Vagina (tissue), 2 donors: Measurements from ENCODE around the gene PPP3CA. TPM values are rescaled to one million over a fixed set of nuclear protein-coding genes. Genes with fewer than 3 reads are reported as not detected.
A peak's percentile ranks its signal among the peaks of the same experiment; 100 is the strongest.

Experiments used
- DNase-seq, 2 donors: peaks; one replicate each; pipeline ENCODE4 v3.0.0-alpha.2; 2017; ENCODE audit errors: extremely low spot score in 2 of 2
- H3K27ac ChIP-seq: fragments of 200-600 bp; sonication (generic); one replicate; pipeline ENCODE4 v1.5.1; 2019
- H3K27me3 ChIP-seq: fragments of 200-600 bp; sonication (generic); one replicate; pipeline ENCODE4 v1.5.1; 2019
- H3K36me3 ChIP-seq, 2 donors: fragments of 200-600 bp; sonication (generic); one replicate each; pipeline ENCODE4 v1.5.1; 2017 to 2019
- H3K4me1 ChIP-seq: fragments of 200-600 bp; sonication (generic); one replicate; pipeline ENCODE4 v1.5.1; 2019
- H3K4me3 ChIP-seq, 2 donors: fragments of 200-600 bp; sonication (generic); 1 replicate in 1 of 2; 2 replicates in 1 of 2; pipeline ENCODE4 v1.5.1; 2016 to 2019
- H3K9me3 ChIP-seq: fragments of 200-600 bp; sonication (generic); one replicate; pipeline ENCODE4 v1.5.1; 2019
- CTCF ChIP-seq, 3 experiments: fragments of 450-650 bp in 2 of 3; fragments of 200-600 bp in 1 of 3; sonication (generic) in 1 of 3; IDR thresholded peaks; one replicate each; pipeline ENCODE4 v1.5.1; 2017 to 2019; ENCODE audit warnings: antibody characterized with exemption in 3 of 3, mild to moderate bottlenecking in 2 of 3, moderate library complexity in 2 of 3
- POLR2A ChIP-seq, 2 donors: fragments of 450-650 bp; IDR thresholded peaks; one replicate each; pipeline ENCODE4 v1.6.1; 2017; ENCODE audit warnings: antibody characterized with exemption in 2 of 2, mild to moderate bottlenecking in 2 of 2, moderate library complexity in 2 of 2
- POLR2AphosphoS5 ChIP-seq, 2 donors: sonication (generic); formaldehyde crosslinking; IDR thresholded peaks; one replicate each; pipeline ENCODE4 v1.9.0; 2017; ENCODE audit warnings: antibody characterized with exemption in 2 of 2, mild to moderate bottlenecking in 2 of 2, low read depth in 1 of 2; ENCODE audit not compliant: insufficient read depth in 1 of 2
- intact Hi-C: fragments of 100-400 bp; cut with DNase I; formaldehyde crosslinking; loops from one replicate; pipeline ENCODE4 v1.15.1; 2023
- total RNA-seq: library from RNA; depleted of rRNA; stranded (reverse); fragments of >200 nt; gene quantifications from one replicate; pipeline ENCODE4 v1.2.3, GENCODE V29; 2016

Gene PPP3CA
- total RNA-seq, 1 donor from 2014 or later: 45.9 TPM

GRCh38 chr4:101169044-101170014, 178.0 kb downstream of the PPP3CA start:
- Histone ChIP-seq H3K4me1 (peaks cover 18% of the 10 kb centered on the region), H3K27me3 (no peaks in the 10 kb centered on the region), H3K27ac (no peak overlapping the region), H3K36me3 (no peaks in the 10 kb centered on the region), H3K4me3 (no peak overlapping the region), H3K9me3 (no peaks in the 10 kb centered on the region)
- intact Hi-C loops: no loop called here
- TF ChIP-seq POLR2A (IDR thresholded peaks at IDR 0.05): no peak
- peak; percentile 33 to 45 (median 36) for TF ChIP-seq CTCF (IDR thresholded peaks at IDR 0.05)
- TF ChIP-seq POLR2AphosphoS5 (IDR thresholded peaks at IDR 0.05; ENCODE audit: insufficient read depth in 1 of 2, low read depth in 1 of 2): no peak
- DNase-seq: no peak

- Histone ChIP-seq H3K4me3 (no peak overlapping the region), H3K9me3 (no peaks in the 10 kb centered on the region), H3K27me3 (no peaks in the 10 kb centered on the region), H3K36me3 (no peaks in the 10 kb centered on the region), H3K27ac (peak overlapping the region; percentile 11), H3K4me1 (peaks cover 38% of the 10 kb centered on the region)
- intact Hi-C loops: no loop called here
- no peak for DNase-seq
- TF ChIP-seq CTCF (IDR thresholded peaks at IDR 0.05) (no peak), POLR2AphosphoS5 (IDR thresholded peaks at IDR 0.05; ENCODE audit: insufficient read depth in 1 of 2, low read depth in 1 of 2) (no peak), POLR2A (IDR thresholded peaks at IDR 0.05) (no peak)
Observed at GRCh38 chr4:101163936-101164335, 183.4 kb downstream of the PPP3CA start.

- no peak overlapping the region for H3K4me3 ChIP-seq
- no peaks in the 10 kb centered on the region for H3K9me3 ChIP-seq
- no peak for TF ChIP-seq POLR2AphosphoS5 (IDR thresholded peaks at IDR 0.05; ENCODE audit: insufficient read depth in 1 of 2, low read depth in 1 of 2)
- TF ChIP-seq CTCF (IDR thresholded peaks at IDR 0.05): no peak
- TF ChIP-seq POLR2A (IDR thresholded peaks at IDR 0.05): no peak
- H3K4me1 ChIP-seq: peaks cover 45% of the 10 kb centered on the region
- DNase-seq: no peak
- no peaks in the 10 kb centered on the region for H3K36me3 ChIP-seq
- no peaks in the 10 kb centered on the region for H3K27me3 ChIP-seq
- no peak overlapping the region for H3K27ac ChIP-seq
- intact Hi-C loops: no loop called here
Observed at GRCh38 chr4:101162990-101163380, 184.3 kb downstream of the PPP3CA start.

- peaks cover 54% of the 10 kb centered on the region for H3K4me1 ChIP-seq
- H3K36me3 ChIP-seq: no peaks in the 10 kb centered on the region
- intact Hi-C loops: no loop called here
- DNase-seq: no peak
- H3K27ac ChIP-seq: no peak overlapping the region
- H3K27me3 ChIP-seq: no peaks in the 10 kb centered on the region
- TF ChIP-seq POLR2AphosphoS5 (IDR thresholded peaks at IDR 0.05; ENCODE audit: insufficient read depth in 1 of 2, low read depth in 1 of 2) (peak in 1 of 2 donors; percentile 13), POLR2A (IDR thresholded peaks at IDR 0.05) (no peak)
- H3K9me3 ChIP-seq: no peaks in the 10 kb centered on the region
- H3K4me3 ChIP-seq: no peak overlapping the region
Observed at GRCh38 chr4:101160792-101161592, 186.3 kb downstream of the PPP3CA start.

GRCh38 chr4:101158507-101158906, 188.8 kb downstream of the PPP3CA start:
- no peak for TF ChIP-seq CTCF (IDR thresholded peaks at IDR 0.05)
- TF ChIP-seq POLR2A (IDR thresholded peaks at IDR 0.05): no peak
- TF ChIP-seq POLR2AphosphoS5 (IDR thresholded peaks at IDR 0.05; ENCODE audit: insufficient read depth in 1 of 2, low read depth in 1 of 2): no peak
- Histone ChIP-seq H3K27ac (no peak overlapping the region), H3K27me3 (no peaks in the 10 kb centered on the region), H3K9me3 (no peaks in the 10 kb centered on the region), H3K36me3 (no peaks in the 10 kb centered on the region), H3K4me1 (peaks cover 65% of the 10 kb centered on the region), H3K4me3 (no peak overlapping the region)
- DNase-seq: no peak
- intact Hi-C loops: no loop called here
